AG04449 (cell line): ENCODE results near the gene PIK3CD.

ENCODE experiments used
- CTCF ChIA-PET: fragments of 350-600 bp; formaldehyde crosslinking; extraction: SDS; loops from one replicate; lab custom pipeline; 2021; ENCODE audit warnings: antibody characterized with exemption; lab: Yijun Ruan, JAX
- POLR2A ChIA-PET: fragments of 400-600, 350-600 bp; formaldehyde crosslinking; extraction: SDS; loops from one replicate; lab custom pipeline; 2020; ENCODE audit warnings: antibody characterized with exemption, inconsistent platforms; lab: Yijun Ruan, JAX
- DNase-seq: peaks from one replicate; pipeline ENCODE4 v3.0.0-alpha.2; 2010; ENCODE audit warnings: low read depth, low spot score
- H3K4me3 ChIP-seq: 2 replicates; pipeline ENCODE4 v1.5.1; 2011; ENCODE audit warnings: low read depth, mild to moderate bottlenecking, control low read depth, low read length
- TF ChIP-seq, protein P1 (sequence below): IDR thresholded peaks from one replicate; pipeline ENCODE4 v1.5.1; 2011; ENCODE audit warnings: mild to moderate bottlenecking, moderate library complexity, low read length, control low read depth, inconsistent platforms; ENCODE audit not compliant: insufficient read depth; ENCODE audit errors: missing control alignments

PIK3CD gene

DNA sequence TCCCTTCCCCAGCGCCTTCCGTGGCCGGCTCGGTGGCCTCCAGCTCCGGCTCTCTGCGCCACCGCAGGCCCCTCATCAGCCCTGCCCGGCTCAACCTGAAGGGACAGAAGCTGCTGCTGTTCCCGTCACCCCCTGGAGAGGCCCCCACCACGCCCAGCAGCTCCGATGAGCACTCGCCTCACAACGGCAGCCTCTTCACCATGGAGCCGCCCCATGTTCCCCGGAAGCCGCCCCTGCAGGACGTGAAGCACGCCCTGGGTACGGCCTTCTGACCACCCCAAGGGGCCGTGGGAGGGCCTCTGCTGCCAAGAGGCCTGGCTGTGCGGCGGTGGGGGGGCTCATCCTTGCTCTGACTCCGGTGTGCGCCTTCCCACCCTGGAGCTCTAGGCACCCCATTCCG, 41.0 kb upstream of the PIK3CD start:
- H3K4me3 ChIP-seq: no peak overlapping the region
- TF ChIP-seq, protein P1, sequence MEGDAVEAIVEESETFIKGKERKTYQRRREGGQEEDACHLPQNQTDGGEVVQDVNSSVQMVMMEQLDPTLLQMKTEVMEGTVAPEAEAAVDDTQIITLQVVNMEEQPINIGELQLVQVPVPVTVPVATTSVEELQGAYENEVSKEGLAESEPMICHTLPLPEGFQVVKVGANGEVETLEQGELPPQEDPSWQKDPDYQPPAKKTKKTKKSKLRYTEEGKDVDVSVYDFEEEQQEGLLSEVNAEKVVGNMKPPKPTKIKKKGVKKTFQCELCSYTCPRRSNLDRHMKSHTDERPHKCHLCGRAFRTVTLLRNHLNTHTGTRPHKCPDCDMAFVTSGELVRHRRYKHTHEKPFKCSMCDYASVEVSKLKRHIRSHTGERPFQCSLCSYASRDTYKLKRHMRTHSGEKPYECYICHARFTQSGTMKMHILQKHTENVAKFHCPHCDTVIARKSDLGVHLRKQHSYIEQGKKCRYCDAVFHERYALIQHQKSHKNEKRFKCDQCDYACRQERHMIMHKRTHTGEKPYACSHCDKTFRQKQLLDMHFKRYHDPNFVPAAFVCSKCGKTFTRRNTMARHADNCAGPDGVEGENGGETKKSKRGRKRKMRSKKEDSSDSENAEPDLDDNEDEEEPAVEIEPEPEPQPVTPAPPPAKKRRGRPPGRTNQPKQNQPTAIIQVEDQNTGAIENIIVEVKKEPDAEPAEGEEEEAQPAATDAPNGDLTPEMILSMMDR: no peak
- DNase-seq: no peak
- POLR2A ChIA-PET: no interaction called here
- CTCF ChIA-PET: interaction anchor here (1.2 kb wide), 1 partner anchor 11 kb away, joined by 6 read pairs; no protein-coding TSS in a partner anchor

- no peak overlapping the region for H3K4me3 ChIP-seq
- ChIA-PET CTCF (interaction anchor here (0.9 to 7.5 kb wide), 2 partner anchors 15 to 256 kb away, joined by 3 to 78 read pairs; no protein-coding TSS in a partner anchor), POLR2A (no interaction called here)
- DNase-seq: no peak
- TF ChIP-seq, protein P1: no peak
Measured at GRCh38 chr1:9611716-9612115, 39.8 kb upstream of the PIK3CD start.

- ChIA-PET CTCF (interaction anchor here (0.9 to 7.5 kb wide), 2 partner anchors 14 to 256 kb away, joined by 3 to 78 read pairs; no protein-coding TSS in a partner anchor), POLR2A (no interaction called here)
- no peak for DNase-seq
- H3K4me3 ChIP-seq: no peak overlapping the region
- TF ChIP-seq, protein P1: no peak
Measured at GRCh38 chr1:9612162-9612845, 39.2 kb upstream of the PIK3CD start.

DNA sequence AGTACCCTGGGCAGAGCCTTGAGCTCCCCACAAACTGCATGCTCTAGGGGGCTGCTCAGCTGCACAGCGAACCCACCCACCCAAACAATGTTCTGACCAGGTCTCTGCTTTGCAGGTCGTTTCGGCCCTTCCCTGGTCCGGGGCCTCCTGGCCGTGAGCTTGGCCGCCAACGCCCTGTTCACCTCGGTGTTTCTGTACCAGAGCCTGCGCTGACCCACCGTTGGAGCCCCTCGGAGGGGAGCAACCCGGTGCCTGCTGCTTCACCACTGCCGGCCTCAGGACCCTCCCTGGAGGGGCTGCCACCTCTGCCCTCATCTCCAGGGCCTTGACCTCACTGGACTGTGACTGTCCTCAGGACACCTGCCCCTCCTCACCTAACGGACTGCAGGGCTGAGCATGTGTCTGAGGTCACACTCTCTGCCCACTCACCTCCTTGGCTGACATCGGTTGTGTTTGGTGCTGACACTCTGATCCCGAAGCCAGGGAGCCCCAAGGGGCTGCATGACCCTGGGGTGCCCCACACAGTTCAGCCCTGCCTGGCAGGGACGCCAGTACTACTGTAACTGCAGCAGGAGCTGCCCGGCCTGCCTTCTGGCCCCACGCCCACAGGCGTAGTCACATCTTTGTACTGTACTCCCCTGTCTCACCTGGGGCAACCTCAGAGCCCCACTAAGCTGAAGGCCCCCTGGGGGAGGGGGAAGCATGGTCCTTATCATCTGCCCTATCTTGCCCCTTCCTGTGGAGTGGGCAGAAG, 38.5 kb upstream of the PIK3CD start:
- ChIA-PET CTCF (interaction anchor here (1.1 to 7.5 kb wide), 3 partner anchors 13 to 255 kb away, joined by 4 to 78 read pairs (median 10); no protein-coding TSS in a partner anchor), POLR2A (no interaction called here)
- H3K4me3 ChIP-seq: no peak overlapping the region
- no peak for DNase-seq
- TF ChIP-seq, protein P1: no peak

DNA sequence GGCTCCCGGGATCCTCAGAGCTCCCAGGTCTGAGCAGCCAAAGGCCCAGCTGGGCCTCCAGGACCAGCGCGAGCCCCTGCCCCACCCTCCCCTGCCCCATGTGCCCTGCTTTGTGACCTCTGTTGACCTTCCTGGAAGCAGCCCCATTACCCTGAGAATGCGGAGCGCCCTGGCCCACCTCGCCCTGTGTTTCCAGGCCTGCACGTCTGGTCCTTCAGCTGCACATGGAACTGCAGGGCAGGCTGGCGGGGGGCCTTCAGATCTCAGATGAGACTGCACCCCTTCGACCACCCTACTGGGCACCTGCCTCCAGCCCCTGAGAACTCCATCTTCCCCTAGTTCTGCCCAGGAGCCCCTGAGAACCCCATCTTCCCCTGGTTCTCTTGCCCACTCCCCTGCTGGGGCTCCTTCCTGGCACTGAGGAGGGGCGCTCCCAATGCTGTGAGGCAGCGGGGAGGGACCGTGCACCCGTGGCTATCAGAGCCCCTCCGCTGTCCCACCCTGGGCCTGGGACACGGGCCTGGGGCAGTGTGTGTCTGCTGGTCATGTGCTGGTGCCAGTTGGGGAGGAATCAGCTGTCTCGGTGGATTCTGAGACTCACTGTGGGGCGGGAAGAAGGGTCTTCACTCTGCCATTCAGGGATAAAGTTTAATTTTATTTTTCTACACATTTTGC, 37.8 kb upstream of the PIK3CD start:
- H3K4me3 ChIP-seq: no peak overlapping the region
- POLR2A ChIA-PET: no interaction called here
- CTCF ChIA-PET: interaction anchor here (0.6 to 7.5 kb wide), 5 partner anchors 13 to 254 kb away, joined by 3 to 78 read pairs (median 4); no protein-coding TSS in a partner anchor
- TF ChIP-seq, protein P1: no peak
- DNase-seq: no peak
